HL-60 (cell line): ENCODE results near the gene RANBP9.

Source experiments
- CTCF ChIP-seq: IDR thresholded peaks from one replicate; pipeline ENCODE4 v1.5.1; 2011; ENCODE audit warnings: low read length, control low read depth, inconsistent platforms; ENCODE audit not compliant: insufficient read depth
- GABPA ChIP-seq: IDR thresholded peaks from 2 replicates; pipeline ENCODE4 v1.6.1; 2012; ENCODE audit warnings: low read depth
- POLR2AphosphoS5 ChIP-seq: IDR thresholded peaks from 2 replicates; pipeline ENCODE4 v1.6.1; 2012; ENCODE audit warnings: low read depth

DNA sequence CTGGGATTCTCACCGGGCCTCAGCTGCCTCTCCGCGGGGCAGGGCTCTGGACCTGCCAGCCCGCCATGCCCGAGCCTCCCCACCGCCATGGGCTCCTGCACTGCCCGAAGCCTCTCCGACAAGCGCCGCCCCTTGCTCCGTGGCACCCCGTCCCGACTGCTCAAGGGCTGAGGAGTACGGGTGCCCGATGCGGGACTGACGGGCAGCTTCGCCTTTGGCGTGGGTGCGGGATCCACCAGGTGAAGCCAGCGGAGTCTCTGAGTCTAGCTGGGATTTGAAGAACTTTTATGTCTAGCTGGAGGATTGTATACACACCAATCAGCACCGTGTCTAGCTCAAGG, 5.3 kb upstream of the RANBP9 start:
- TF ChIP-seq CTCF (no peak), POLR2AphosphoS5 (no peak), GABPA (no peak)
